ENCODE data around the gene TMEM86A.

GRCh38 chr11:18720091-18720807 is 21.7 kb downstream of the TMEM86A start:
- TF ChIP-seq POLR2AphosphoS5 (IDR thresholded peaks at IDR 0.05; ENCODE audit: low read depth, low read length), result no peak
- TF ChIP-seq JUND (IDR thresholded peaks at IDR 0.05), result no peak
- TF ChIP-seq RAD21 (IDR thresholded peaks at IDR 0.05; ENCODE audit: low read length), result no peak
- TF ChIP-seq CTCF (IDR thresholded peaks at IDR 0.05), result no peak
- no peak for TF ChIP-seq EP300 (IDR thresholded peaks at IDR 0.05; ENCODE audit: borderline replicate concordance in 1 of 2, low read depth in 1 of 2, low read length in 1 of 2)
- TF ChIP-seq FOXJ3 (CRISPR knock-in tag; IDR thresholded peaks at IDR 0.05), result no peak
- TF ChIP-seq RXRA (IDR thresholded peaks at IDR 0.05; ENCODE audit: borderline replicate concordance, low read depth), result no peak
- no peak for TF ChIP-seq RCOR1 (IDR thresholded peaks at IDR 0.05; ENCODE audit: low read length)
- TF ChIP-seq, protein P1, sequence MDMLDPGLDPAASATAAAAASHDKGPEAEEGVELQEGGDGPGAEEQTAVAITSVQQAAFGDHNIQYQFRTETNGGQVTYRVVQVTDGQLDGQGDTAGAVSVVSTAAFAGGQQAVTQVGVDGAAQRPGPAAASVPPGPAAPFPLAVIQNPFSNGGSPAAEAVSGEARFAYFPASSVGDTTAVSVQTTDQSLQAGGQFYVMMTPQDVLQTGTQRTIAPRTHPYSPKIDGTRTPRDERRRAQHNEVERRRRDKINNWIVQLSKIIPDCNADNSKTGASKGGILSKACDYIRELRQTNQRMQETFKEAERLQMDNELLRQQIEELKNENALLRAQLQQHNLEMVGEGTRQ (IDR thresholded peaks at IDR 0.05; ENCODE audit: borderline replicate concordance, low read depth, low read length), result no peak
- no peak for TF ChIP-seq PBX3 (IDR thresholded peaks at IDR 0.05)
- TF ChIP-seq MEF2A (IDR thresholded peaks at IDR 0.05; ENCODE audit: borderline replicate concordance, low read depth), result no peak
- TF ChIP-seq TCF12 (IDR thresholded peaks at IDR 0.05), result no peak
- no peak for TF ChIP-seq TAF1 (IDR thresholded peaks at IDR 0.05; ENCODE audit: borderline replicate concordance, low read depth, low read length)
- TF ChIP-seq REST (IDR thresholded peaks at IDR 0.05; ENCODE audit: low read depth, low read length), result no peak
